Measurements from ENCODE around the gene BANP. TPM values are rescaled to one million over a fixed set of nuclear protein-coding genes. Genes with fewer than 3 reads are reported as not detected.
A peak's percentile ranks its signal among the peaks of the same experiment; 100 is the strongest.

Gene BANP
- total and polyA plus RNA-seq, 2 of the 8 experiments (the other 6 are each of a cell fraction or from before 2014, with no cell fraction given) = 25.8 to 39.8 TPM

DNA sequence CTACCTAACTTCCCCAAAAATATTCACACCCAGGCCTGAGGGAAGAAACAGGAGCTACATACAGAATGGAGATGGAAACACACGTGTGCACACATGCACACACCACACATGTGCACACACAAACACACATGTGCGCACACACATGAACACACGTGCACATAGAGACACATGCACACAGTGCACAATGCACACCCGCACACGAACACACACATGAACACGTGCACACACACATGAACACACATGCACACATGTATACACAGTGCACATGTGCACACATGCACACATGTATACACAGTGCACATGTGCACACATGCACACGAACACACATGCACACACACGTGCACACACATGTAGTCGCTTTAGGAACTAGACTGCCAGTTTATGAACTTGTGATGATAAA is 33.7 kb upstream of the BANP start:
- TF ChIP-seq TBP (IDR thresholded peaks at IDR 0.05; ENCODE audit: low read depth, low read length) (no peak), ASH2L (IDR thresholded peaks at IDR 0.05; ENCODE audit: low read length) (no peak), SP4 (IDR thresholded peaks at IDR 0.05; ENCODE audit: low read length) (no peak), HDAC2 (IDR thresholded peaks at IDR 0.05; ENCODE audit: borderline replicate concordance in 1 of 2, low read depth in 2 of 2, low read length in 2 of 2) (no peak), YY1 (IDR thresholded peaks at IDR 0.05; ENCODE audit: low read depth, low read length) (no peak), HDAC6 (IDR thresholded peaks at IDR 0.05; ENCODE audit: low read depth, low read length) (no peak)
- TF ChIP-seq, protein P1, sequence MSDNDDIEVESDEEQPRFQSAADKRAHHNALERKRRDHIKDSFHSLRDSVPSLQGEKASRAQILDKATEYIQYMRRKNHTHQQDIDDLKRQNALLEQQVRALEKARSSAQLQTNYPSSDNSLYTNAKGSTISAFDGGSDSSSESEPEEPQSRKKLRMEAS (IDR thresholded peaks at IDR 0.05) = no peak
- Histone ChIP-seq H3K9me3 (ENCODE audit: insufficient read depth in 2 of 2, low read depth in 1 of 2, low read length in 1 of 2) (no peaks in the 10 kb centered on the region), H3K4me2 (ENCODE audit: insufficient read depth in 1 of 2, low read depth in 2 of 2, low read length in 2 of 2) (no peak overlapping the region), H2BK20ac (ENCODE audit: low read length) (no peak overlapping the region), H2BK120ac (replicated peaks; ENCODE audit: low read depth, low read length) (no peak overlapping the region), H3K23ac (ENCODE audit: insufficient read length) (no peak overlapping the region), H2BK5ac (ENCODE audit: low read depth, low read length) (no peak overlapping the region), H3K27me3 (replicated peaks in 1 of 4; ENCODE audit: control insufficient read depth in 3 of 4, extremely low read depth in 1 of 4, insufficient read depth in 3 of 4, low read length in 3 of 4) (no peaks in the 10 kb centered on the region), H3K9ac (replicated peaks in 1 of 4; ENCODE audit: extremely low read depth in 1 of 4, low read depth in 3 of 4, low read length in 3 of 4) (no peak overlapping the region; a peak in 1 of 7 replicates), H3K18ac (ENCODE audit: extremely low read depth, low read length) (no peak overlapping the region), H4K8ac (ENCODE audit: extremely low read depth, insufficient read depth, low read length) (no peak overlapping the region), H3K14ac (ENCODE audit: insufficient read length) (no peak overlapping the region), H3K79me2 (ENCODE audit: control insufficient read depth in 1 of 2, insufficient read depth in 2 of 2, low read length in 2 of 2) (no peaks in the 10 kb centered on the region), H3K27ac (ENCODE audit: low read depth, low read length) (no peak overlapping the region), H3K23me2 (ENCODE audit: low read depth, low read length) (no peaks in the 10 kb centered on the region), H2AFZ (ENCODE audit: low read length) (no peak overlapping the region), H3K4me3 (ENCODE audit: extremely low read depth in 1 of 4, insufficient read depth in 2 of 4, low read depth in 3 of 4, low read length in 4 of 4) (no peak overlapping the region), H3K4me1 (replicated peaks in 1 of 4; ENCODE audit: control insufficient read depth in 3 of 4, insufficient read depth in 4 of 4, low read length in 3 of 4) (peaks cover 0 to 4% (median 0%) of the 10 kb centered on the region in 4 experiments; a peak in 2 of 7 replicates), H4K5ac (ENCODE audit: insufficient read length, low read depth, low read length) (no peak overlapping the region), H2AK5ac (ENCODE audit: low read depth, low read length) (no peak overlapping the region; the same call in 1 of the 2 replicates), H3K4ac (replicated peaks; ENCODE audit: insufficient read length, low read depth, low read length) (no peak overlapping the region), H4K20me1 (replicated peaks in 1 of 2; ENCODE audit: control insufficient read depth in 1 of 2, insufficient read depth in 2 of 2, low read length in 2 of 2) (peaks cover 0 to 3% of the 10 kb centered on the region in 2 experiments), H3K36me3 (ENCODE audit: control insufficient read depth in 2 of 4, insufficient read depth in 4 of 4, low read length in 3 of 4) (no peaks in the 10 kb centered on the region), H3K56ac (replicated peaks; ENCODE audit: insufficient read length, low read depth, low read length) (no peak overlapping the region), H2BK12ac (ENCODE audit: low read depth, low read length) (peak overlapping the region; percentile 77; the same call in 1 of the 2 replicates), H4K91ac (replicated peaks; ENCODE audit: insufficient read length, low read length) (no peak overlapping the region), H3K79me1 (ENCODE audit: low read depth, low read length) (no peaks in the 10 kb centered on the region), H2BK15ac (ENCODE audit: low read length) (no peak overlapping the region)
- DNase-seq (ENCODE audit: low read depth in 1 of 2, low spot score in 2 of 2) (no peak), FAIRE-seq (no peak)
- ChIA-PET POLR2A (ENCODE audit: partially characterized antibody) (no interaction called here), CTCF (ENCODE audit: partially characterized antibody) (interaction anchor here (1.0 to 1.8 kb wide), 3 partner anchors 7 to 139 kb away, joined by 3 to 7 read pairs (median 6); no protein-coding TSS in a partner anchor)
- WGBS, 2 experiments (ENCODE audit: extremely low coverage in 1 of 2, insufficient coverage in 1 of 2, insufficient read length in 1 of 2, insufficient replicate concordance in 2 of 2, low coverage in 1 of 2, low lambda C conversion rate in 2 of 2, missing lambda C conversion rate in 1 of 2) = 85% methylated on average over 9 of the region's 9 CpGs; no CpG with 5 or more reads in 1 of the 2 experiments
